H9 (cell line): ENCODE results near the gene HEMGN. TPM values are rescaled to one million over a fixed set of nuclear protein-coding genes. Genes with fewer than 3 reads are reported as not detected.

ENCODE experiments used
- DNase-seq: peaks from one replicate; pipeline ENCODE4 v3.0.0-alpha.2; 2017
- H2AFZ ChIP-seq: one replicate; pipeline ENCODE4 v1.6.1; 2013; ENCODE audit warnings: mild to moderate bottlenecking, low read length, control low read depth, moderate library complexity
- H2AK5ac ChIP-seq: 2 replicates; pipeline ENCODE4 v1.6.1; 2013; ENCODE audit warnings: low read length, control low read depth, mixed read lengths; ENCODE audit not compliant: insufficient read length
- H2BK120ac ChIP-seq: one replicate; pipeline ENCODE4 v1.6.1; 2013; ENCODE audit warnings: low read depth, mild to moderate bottlenecking, low read length, control low read depth, inconsistent platforms; ENCODE audit not compliant: poor library complexity, severe bottlenecking
- H2BK12ac ChIP-seq: 2 replicates; pipeline ENCODE4 v1.6.1; 2013; ENCODE audit warnings: low read length, control low read depth, mixed read lengths, low read depth; ENCODE audit not compliant: insufficient read length
- H2BK15ac ChIP-seq: 2 replicates; pipeline ENCODE4 v1.6.1; 2013; ENCODE audit warnings: low read depth, low read length, control low read depth
- H2BK20ac ChIP-seq: one replicate; pipeline ENCODE4 v1.6.1; 2013; ENCODE audit warnings: low read depth, mild to moderate bottlenecking, low read length, control low read depth, inconsistent platforms; ENCODE audit not compliant: poor library complexity, severe bottlenecking
- H2BK5ac ChIP-seq: 2 replicates; pipeline ENCODE4 v1.6.1; 2013; ENCODE audit warnings: low read length, control low read depth, mixed read lengths; ENCODE audit not compliant: insufficient read length
- H3K14ac ChIP-seq: 2 replicates; pipeline ENCODE4 v1.6.1; 2013; ENCODE audit warnings: low read length, control low read depth; ENCODE audit not compliant: insufficient read depth
- H3K18ac ChIP-seq: 2 replicates; pipeline ENCODE4 v1.6.1; 2013; ENCODE audit warnings: low read depth, mild to moderate bottlenecking, mixed read lengths, low read length, control low read depth; ENCODE audit not compliant: insufficient read length
- H3K23ac ChIP-seq: 2 replicates; pipeline ENCODE4 v1.6.1; 2013; ENCODE audit warnings: low read length, control low read depth, mixed read lengths, low read depth; ENCODE audit not compliant: insufficient read length
- H3K23me2 ChIP-seq: 2 replicates; pipeline ENCODE4 v1.6.1; 2013; ENCODE audit warnings: low read depth, mild to moderate bottlenecking, mixed read lengths, low read length, control low read depth; ENCODE audit not compliant: insufficient read length, poor library complexity, severe bottlenecking
- H3K27ac ChIP-seq: 2 replicates; pipeline ENCODE4 v1.5.1; 2013; ENCODE audit warnings: low read length, control low read depth, mixed read lengths, low read depth; ENCODE audit not compliant: insufficient read length
- H3K27me3 ChIP-seq: 2 replicates; pipeline ENCODE4 v1.6.1; 2013; ENCODE audit warnings: low read length, control low read depth, inconsistent platforms; ENCODE audit not compliant: insufficient read depth
- H3K4ac ChIP-seq: 2 replicates; pipeline ENCODE4 v1.6.1; 2013; ENCODE audit warnings: low read depth, mild to moderate bottlenecking, control low read depth, inconsistent platforms, low read length, moderate library complexity
- H3K4me1 ChIP-seq: 2 replicates; pipeline ENCODE4 v1.6.1; 2013; ENCODE audit warnings: low read length, control low read depth, inconsistent platforms; ENCODE audit not compliant: insufficient read depth
- H3K4me2 ChIP-seq: 2 replicates; pipeline ENCODE4 v1.6.1; 2013; ENCODE audit warnings: low read length, control low read depth, mixed read lengths; ENCODE audit not compliant: insufficient read length, insufficient read depth
- H3K56ac ChIP-seq: 2 replicates; pipeline ENCODE4 v1.6.1; 2013; ENCODE audit warnings: low read depth, mild to moderate bottlenecking, mixed read lengths, low read length, control low read depth; ENCODE audit not compliant: insufficient read length
- H3K79me1 ChIP-seq: 2 replicates; pipeline ENCODE4 v1.6.1; 2013; ENCODE audit warnings: low read depth, mild to moderate bottlenecking, moderate library complexity, low read length, control low read depth, inconsistent platforms; ENCODE audit not compliant: insufficient read depth, poor library complexity, severe bottlenecking
- H3K79me2 ChIP-seq: 2 replicates; pipeline ENCODE4 v1.6.1; 2013; ENCODE audit warnings: low read length, control low read depth, inconsistent platforms; ENCODE audit not compliant: insufficient read depth
- H3K9ac ChIP-seq: 2 replicates; pipeline ENCODE4 v1.6.1; 2013; ENCODE audit warnings: low read length, control low read depth, mixed read lengths; ENCODE audit not compliant: insufficient read length; ENCODE audit errors: extremely low read depth
- H3K9me3 ChIP-seq: one replicate; pipeline ENCODE4 v1.6.1; 2013; ENCODE audit warnings: low read depth, low read length, inconsistent platforms; ENCODE audit not compliant: control insufficient read depth
- H3T11ph ChIP-seq: one replicate; pipeline ENCODE4 v1.6.1; 2013; ENCODE audit warnings: mild to moderate bottlenecking, low read length, control low read depth, inconsistent platforms
- H4K20me1 ChIP-seq: one replicate; pipeline ENCODE4 v1.6.1; 2013; ENCODE audit not compliant: control insufficient read depth, insufficient read length, insufficient read depth
- H4K5ac ChIP-seq: 2 replicates; pipeline ENCODE4 v1.6.1; 2013; ENCODE audit warnings: low read depth, mild to moderate bottlenecking, mixed read lengths, low read length, control low read depth; ENCODE audit not compliant: insufficient read length
- H4K8ac ChIP-seq: replicated peaks from 2 replicates; pipeline ENCODE4 v1.6.1; 2013; ENCODE audit warnings: low read length, control low read depth, mixed read lengths, low read depth; ENCODE audit not compliant: insufficient read length
- H4K91ac ChIP-seq: 2 replicates; pipeline ENCODE4 v1.6.1; 2013; ENCODE audit warnings: low read depth, mild to moderate bottlenecking, moderate library complexity, mixed read lengths, low read length, control low read depth; ENCODE audit not compliant: insufficient read length
- H3K27ac Mint-ChIP-seq, 3 experiments: 2 replicates in 2 of 3; 3 replicates in 1 of 3; pipeline ENCODE4 v1.8.0; 2020 to 2021; ENCODE audit warnings: mixed read lengths in 3 of 3, mild to moderate bottlenecking in 1 of 3, moderate library complexity in 1 of 3
- H3K27me3 Mint-ChIP-seq: 2 replicates; pipeline ENCODE4 v1.8.0; 2021; ENCODE audit warnings: low read depth, mild to moderate bottlenecking, moderate library complexity, mixed read lengths
- H3K36me3 Mint-ChIP-seq, 3 experiments: 2 replicates in 2 of 3; 3 replicates in 1 of 3; pipeline ENCODE4 v1.8.0; 2020 to 2021; ENCODE audit warnings: low read depth in 3 of 3, mixed read lengths in 3 of 3; ENCODE audit not compliant: insufficient read depth in 1 of 3
- H3K4me1 Mint-ChIP-seq, 2 experiments: 2 replicates each; pipeline ENCODE4 v1.8.0; 2020; ENCODE audit warnings: mixed read lengths in 2 of 2
- H3K4me3 Mint-ChIP-seq, 2 experiments: 2 replicates in 1 of 2; 3 replicates in 1 of 2; pipeline ENCODE4 v1.8.0; 2020 to 2021; ENCODE audit warnings: mild to moderate bottlenecking in 2 of 2, mixed read lengths in 2 of 2, moderate library complexity in 1 of 2
- H3K9me3 Mint-ChIP-seq, 2 experiments: 2 replicates in 1 of 2; 3 replicates in 1 of 2; pipeline ENCODE4 v1.8.0; 2020; ENCODE audit warnings: mild to moderate bottlenecking in 2 of 2, mixed read lengths in 2 of 2, moderate library complexity in 1 of 2
- CTCF ChIP-seq: fragments of 200-600 bp; sonication (generic); conservative IDR thresholded peaks from 3 replicates; pipeline ENCODE4 v1.8.0; 2021; ENCODE audit warnings: antibody characterized with exemption, mild to moderate bottlenecking
- WGBS: extraction: QIAGEN DNeasy Blood & Tissue Kit; methylation state at CpG from one replicate; pipeline ENCODE4 v1.1.7; 2013; ENCODE audit warnings: missing lambda C conversion rate, low lambda C conversion rate, mixed read lengths; ENCODE audit not compliant: insufficient read length; ENCODE audit errors: extremely low coverage; 5-methylcytosine and 5-hydroxymethylcytosine counted together
- total RNA-seq: library from RNA; stranded (reverse); gene quantifications from 2 replicates; pipeline ENCODE4 v1.2.1, GENCODE V29; 2021

HEMGN gene
- total RNA-seq, 1 experiment from 2014 or later = not detected

GRCh38 chr9:97969014-97969413, 31.0 kb upstream of the HEMGN start:
- Histone ChIP-seq H3K23ac (no peak overlapping the region), H2BK12ac (no peak overlapping the region), H3K79me1 (no peaks in the 10 kb centered on the region), H4K20me1 (no peaks in the 10 kb centered on the region), H2AFZ (no peak overlapping the region), H2AK5ac (no peak overlapping the region), H2BK120ac (no peak overlapping the region), H3K4ac (no peak overlapping the region), H4K5ac (no peak overlapping the region), H3K9ac (no peak overlapping the region), H4K91ac (no peak overlapping the region), H3K27me3 (peaks cover 2% of the 10 kb centered on the region; the same call in 1 of the 2 replicates), H3K56ac (no peak overlapping the region), H2BK5ac (no peak overlapping the region), H2BK20ac (no peak overlapping the region), H3K9me3 (no peaks in the 10 kb centered on the region), H3K23me2 (no peaks in the 10 kb centered on the region), H3K79me2 (no peaks in the 10 kb centered on the region), H3K18ac (no peak overlapping the region), H3K27ac (no peak overlapping the region), H3K4me1 (no peaks in the 10 kb centered on the region), H3T11ph (no peak overlapping the region), H3K4me2 (no peak overlapping the region), H3K14ac (no peak overlapping the region), H4K8ac (no peak overlapping the region), H2BK15ac (no peak overlapping the region)
- Mint-ChIP-seq H3K4me3 (no peak overlapping the region), H3K27ac (no peak overlapping the region), H3K4me1 (peaks cover 0 to 5% of the 10 kb centered on the region in 2 experiments; a peak in 2 of 4 replicates), H3K9me3 (peaks cover 0 to 2% of the 10 kb centered on the region in 2 experiments; a peak in 1 of 5 replicates), H3K36me3 (no peaks in the 10 kb centered on the region), H3K27me3 (peaks cover 94% of the 10 kb centered on the region)
- TF ChIP-seq CTCF = no peak
- WGBS = no CpG with 5 or more reads among the region's 2 CpGs
- DNase-seq = no peak
